Esophagus muscularis mucosa (tissue), 4 donors: ENCODE data around the gene PLAGL2. TPM values are rescaled to one million over a fixed set of nuclear protein-coding genes. Genes with fewer than 3 reads are reported as not detected.

Experiments used
- DNase-seq: peaks from one replicate; pipeline ENCODE4 v3.0.0-alpha.2; 2017; ENCODE audit errors: extremely low spot score
- H3K27ac ChIP-seq, 4 donors: fragments of 200-600 bp; sonication (generic); replicated peaks in 1 of 4; 1 replicate in 3 of 4; 2 replicates in 1 of 4; pipeline ENCODE4 v1.5.1; 2016 to 2019; ENCODE audit warnings: mild to moderate bottlenecking in 1 of 4
- H3K27me3 ChIP-seq, 4 donors: fragments of 200-600 bp; sonication (generic); one replicate each; pipeline versions ENCODE4 v1.5.1 to v1.6.0; 2016 to 2019
- H3K36me3 ChIP-seq, 4 donors: fragments of 200-600 bp; sonication (generic); one replicate each; pipeline ENCODE4 v1.5.1; 2016 to 2019
- H3K4me1 ChIP-seq, 4 donors: fragments of 200-600 bp; sonication (generic); one replicate each; pipeline ENCODE4 v1.5.1; 2016 to 2019
- H3K4me3 ChIP-seq, 4 donors: fragments of 200-600 bp; sonication (generic); 1 replicate in 2 of 4; 2 replicates in 2 of 4; pipeline ENCODE4 v1.5.1; 2016 to 2019; ENCODE audit warnings: mild to moderate bottlenecking in 4 of 4, moderate library complexity in 1 of 4
- H3K9me3 ChIP-seq, 4 donors: fragments of 200-600 bp; sonication (generic); 1 replicate in 3 of 4; 2 replicates in 1 of 4; pipeline ENCODE4 v1.5.1; 2016 to 2019
- EP300 ChIP-seq: sonication (generic); formaldehyde crosslinking; IDR thresholded peaks from one replicate; pipeline ENCODE4 v1.6.1; 2017; ENCODE audit warnings: antibody characterized with exemption
- POLR2A ChIP-seq: fragments of 450-650 bp; IDR thresholded peaks from one replicate; pipeline ENCODE4 v1.6.1; 2017; ENCODE audit warnings: antibody characterized with exemption, moderate library complexity, mild to moderate bottlenecking, low read depth
- POLR2AphosphoS5 ChIP-seq, 2 donors: sonication (generic); formaldehyde crosslinking; IDR thresholded peaks; one replicate each; pipeline ENCODE4 v1.6.1; 2017; ENCODE audit warnings: antibody characterized with exemption in 2 of 2
- WGBS: methylation state at CpG from one replicate; pipeline ENCODE4 v1.1.5; 2018; 5-methylcytosine and 5-hydroxymethylcytosine counted together
- intact Hi-C: fragments of 100-400 bp; cut with DNase I; formaldehyde crosslinking; loops from one replicate; pipeline ENCODE4 v1.15.1; 2023
- total RNA-seq, 4 donors: library from RNA; depleted of rRNA; stranded (reverse); fragments of >200 nt; gene quantifications; one replicate each; pipeline versions ENCODE4 v1.1.0 to v1.2.1, GENCODE V29; 2016
- TF ChIP-seq, protein P1 (sequence below), 3 experiments: fragments of 200-600 bp in 2 of 3; fragments of 450-650 bp in 1 of 3; sonication (generic) in 2 of 3; IDR thresholded peaks; one replicate each; pipeline ENCODE4 v1.5.1; 2017 to 2019; ENCODE audit warnings: antibody characterized with exemption in 3 of 3, mild to moderate bottlenecking in 2 of 3, moderate library complexity in 1 of 3

Gene PLAGL2
- total RNA-seq, 4 donors from 2014 or later = 5.4 to 10.8 (median 8.0) TPM

GRCh38 chr20:32235331-32236047 lies 27.9 kb upstream of the PLAGL2 start:
- DNase-seq = no peak
- Histone ChIP-seq H3K4me3 (no peak overlapping the region), H3K36me3 (peaks cover 38 to 68% (median 64%) of the 10 kb centered on the region in 4 donors), H3K9me3 (no peaks in the 10 kb centered on the region), H3K27ac (no peak overlapping the region), H3K27me3 (no peaks in the 10 kb centered on the region), H3K4me1 (peaks cover 0 to 5% (median 0%) of the 10 kb centered on the region in 4 donors)
- TF ChIP-seq EP300 (no peak), POLR2AphosphoS5 (IDR thresholded peaks at IDR 0.05) (no peak), POLR2A (no peak)
- TF ChIP-seq, protein P1, sequence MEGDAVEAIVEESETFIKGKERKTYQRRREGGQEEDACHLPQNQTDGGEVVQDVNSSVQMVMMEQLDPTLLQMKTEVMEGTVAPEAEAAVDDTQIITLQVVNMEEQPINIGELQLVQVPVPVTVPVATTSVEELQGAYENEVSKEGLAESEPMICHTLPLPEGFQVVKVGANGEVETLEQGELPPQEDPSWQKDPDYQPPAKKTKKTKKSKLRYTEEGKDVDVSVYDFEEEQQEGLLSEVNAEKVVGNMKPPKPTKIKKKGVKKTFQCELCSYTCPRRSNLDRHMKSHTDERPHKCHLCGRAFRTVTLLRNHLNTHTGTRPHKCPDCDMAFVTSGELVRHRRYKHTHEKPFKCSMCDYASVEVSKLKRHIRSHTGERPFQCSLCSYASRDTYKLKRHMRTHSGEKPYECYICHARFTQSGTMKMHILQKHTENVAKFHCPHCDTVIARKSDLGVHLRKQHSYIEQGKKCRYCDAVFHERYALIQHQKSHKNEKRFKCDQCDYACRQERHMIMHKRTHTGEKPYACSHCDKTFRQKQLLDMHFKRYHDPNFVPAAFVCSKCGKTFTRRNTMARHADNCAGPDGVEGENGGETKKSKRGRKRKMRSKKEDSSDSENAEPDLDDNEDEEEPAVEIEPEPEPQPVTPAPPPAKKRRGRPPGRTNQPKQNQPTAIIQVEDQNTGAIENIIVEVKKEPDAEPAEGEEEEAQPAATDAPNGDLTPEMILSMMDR (IDR thresholded peaks at IDR 0.05) = no peak
- WGBS = 86% methylated on average over 6 of the region's 6 CpGs
- intact Hi-C loops = no loop called here

GRCh38 chr20:32234135-32234808 lies 26.7 kb upstream of the PLAGL2 start:
- no peak for DNase-seq
- Histone ChIP-seq H3K27me3 (no peaks in the 10 kb centered on the region), H3K4me3 (no peak overlapping the region), H3K27ac (no peak overlapping the region), H3K9me3 (no peaks in the 10 kb centered on the region), H3K36me3 (peaks cover 45 to 79% (median 70%) of the 10 kb centered on the region in 4 donors), H3K4me1 (peaks cover 0 to 5% (median 0%) of the 10 kb centered on the region in 4 donors)
- no peak for TF ChIP-seq EP300
- TF ChIP-seq, protein P1 (IDR thresholded peaks at IDR 0.05) = no peak
- no peak for TF ChIP-seq POLR2AphosphoS5 (IDR thresholded peaks at IDR 0.05)
- TF ChIP-seq POLR2A = no peak
- 92% methylated on average over 13 of the region's 13 CpGs for WGBS
- intact Hi-C loops = no loop called here

DNA sequence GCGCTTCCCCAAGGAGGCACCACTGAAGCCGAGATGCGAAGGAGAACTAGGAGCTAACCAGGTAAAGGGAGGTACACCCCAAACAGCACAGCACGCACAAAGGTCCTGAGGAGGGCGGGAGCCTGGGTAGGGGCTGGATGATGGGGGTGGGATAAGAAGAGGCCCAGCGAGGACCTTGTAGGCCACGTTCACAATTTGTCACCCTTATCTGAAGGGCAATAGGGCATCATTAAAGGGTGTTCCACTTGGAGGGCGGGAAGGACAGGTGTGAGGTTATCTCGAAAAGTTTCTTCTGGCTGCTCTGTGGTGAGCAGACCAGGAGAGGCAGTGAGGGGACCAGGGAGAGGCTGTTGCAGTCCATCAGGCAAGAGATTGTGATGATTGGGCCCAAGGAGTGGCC lies 25.7 kb upstream of the PLAGL2 start:
- Histone ChIP-seq H3K4me1 (peaks cover 0 to 5% (median 0%) of the 10 kb centered on the region in 4 donors), H3K9me3 (no peaks in the 10 kb centered on the region), H3K4me3 (no peak overlapping the region), H3K27me3 (no peaks in the 10 kb centered on the region), H3K27ac (no peak overlapping the region), H3K36me3 (peaks cover 46 to 89% (median 76%) of the 10 kb centered on the region in 4 donors)
- no peak for DNase-seq
- 92% methylated on average over 9 of the region's 9 CpGs for WGBS
- TF ChIP-seq, protein P1 (IDR thresholded peaks at IDR 0.05) = no peak
- TF ChIP-seq EP300 (no peak), POLR2AphosphoS5 (IDR thresholded peaks at IDR 0.05) (no peak), POLR2A (no peak)
- intact Hi-C loops = no loop called here

DNA sequence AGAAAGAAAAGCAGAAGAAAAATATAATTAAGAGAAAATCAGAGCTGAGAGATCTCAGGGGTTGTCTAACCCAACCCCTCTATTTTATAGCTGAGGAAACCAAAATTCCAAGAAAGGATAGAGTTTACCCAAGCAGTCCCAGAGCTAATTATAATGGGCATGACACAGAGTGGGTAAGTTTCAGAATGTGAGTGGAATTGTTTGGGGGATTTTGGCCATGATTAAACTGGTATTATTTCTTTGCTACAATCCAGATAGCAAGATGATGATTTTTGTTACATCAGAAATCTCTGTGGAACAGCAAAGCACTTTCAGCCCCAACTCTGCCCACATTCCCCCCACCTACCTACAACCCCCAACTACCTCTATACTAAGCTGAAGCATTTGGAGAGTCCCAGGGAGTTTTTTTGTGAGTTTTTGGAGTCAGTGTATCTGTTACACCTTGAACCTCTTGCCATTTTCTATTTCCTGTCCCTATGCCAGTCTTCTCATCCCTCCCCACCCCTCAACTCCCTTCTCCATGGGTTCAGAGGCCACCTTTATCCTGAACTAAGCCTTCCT lies 24.9 kb upstream of the PLAGL2 start:
- DNase-seq = no peak
- Histone ChIP-seq H3K4me1 (peaks cover 0 to 5% (median 1%) of the 10 kb centered on the region in 4 donors), H3K27ac (no peak overlapping the region), H3K4me3 (no peak overlapping the region), H3K27me3 (no peaks in the 10 kb centered on the region), H3K9me3 (no peaks in the 10 kb centered on the region), H3K36me3 (peaks cover 46 to 98% (median 80%) of the 10 kb centered on the region in 4 donors)
- intact Hi-C loops = no loop called here
- TF ChIP-seq EP300 = no peak
- TF ChIP-seq POLR2AphosphoS5 (IDR thresholded peaks at IDR 0.05) = no peak
- TF ChIP-seq, protein P1 (IDR thresholded peaks at IDR 0.05) = no peak
- no peak for TF ChIP-seq POLR2A
